Measurements from ENCODE around the gene KIAA0753.

- TF ChIP-seq, protein P1, sequence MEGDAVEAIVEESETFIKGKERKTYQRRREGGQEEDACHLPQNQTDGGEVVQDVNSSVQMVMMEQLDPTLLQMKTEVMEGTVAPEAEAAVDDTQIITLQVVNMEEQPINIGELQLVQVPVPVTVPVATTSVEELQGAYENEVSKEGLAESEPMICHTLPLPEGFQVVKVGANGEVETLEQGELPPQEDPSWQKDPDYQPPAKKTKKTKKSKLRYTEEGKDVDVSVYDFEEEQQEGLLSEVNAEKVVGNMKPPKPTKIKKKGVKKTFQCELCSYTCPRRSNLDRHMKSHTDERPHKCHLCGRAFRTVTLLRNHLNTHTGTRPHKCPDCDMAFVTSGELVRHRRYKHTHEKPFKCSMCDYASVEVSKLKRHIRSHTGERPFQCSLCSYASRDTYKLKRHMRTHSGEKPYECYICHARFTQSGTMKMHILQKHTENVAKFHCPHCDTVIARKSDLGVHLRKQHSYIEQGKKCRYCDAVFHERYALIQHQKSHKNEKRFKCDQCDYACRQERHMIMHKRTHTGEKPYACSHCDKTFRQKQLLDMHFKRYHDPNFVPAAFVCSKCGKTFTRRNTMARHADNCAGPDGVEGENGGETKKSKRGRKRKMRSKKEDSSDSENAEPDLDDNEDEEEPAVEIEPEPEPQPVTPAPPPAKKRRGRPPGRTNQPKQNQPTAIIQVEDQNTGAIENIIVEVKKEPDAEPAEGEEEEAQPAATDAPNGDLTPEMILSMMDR (IDR thresholded peaks at IDR 0.05; ENCODE audit: insufficient read depth, low read length, poor library complexity, severe bottlenecking): no peak
- no peak for TF ChIP-seq EZH2phosphoT487 (conservative IDR thresholded peaks at IDR 0.05; ENCODE audit: low read length)
Measured at GRCh38 chr17:6575596-6575988, 64.9 kb downstream of the KIAA0753 start.
